Liver (tissue), 9 donors: Measurements from ENCODE around the gene VEGFB. TPM values are rescaled to one million over a fixed set of nuclear protein-coding genes. Genes with fewer than 3 reads are reported as not detected.

ENCODE experiments used
- DNase-seq: peaks from one replicate; pipeline ENCODE4 v3.0.0-alpha.2; 2017; ENCODE audit warnings: low spot score
- H3K27ac ChIP-seq, 2 donors: one replicate each; pipeline ENCODE4 v1.7.0; 2013; ENCODE audit warnings: inconsistent platforms in 2 of 2, low read length in 2 of 2, control low read depth in 1 of 2, low read depth in 1 of 2, mild to moderate bottlenecking in 1 of 2
- H3K27me3 ChIP-seq, 4 donors: one replicate each; pipeline versions ENCODE4 v1.6.1 to v1.7.0; 2013; ENCODE audit warnings: low read length in 3 of 4, inconsistent platforms in 1 of 4, mild to moderate bottlenecking in 1 of 4, moderate library complexity in 1 of 4; ENCODE audit not compliant: control insufficient read depth in 4 of 4, insufficient read depth in 4 of 4
- H3K36me3 ChIP-seq, 4 donors: one replicate each; pipeline versions ENCODE4 v1.6.1 to v1.7.0; 2013; ENCODE audit warnings: low read length in 3 of 4, mild to moderate bottlenecking in 3 of 4, low read depth in 1 of 4, moderate library complexity in 1 of 4; ENCODE audit not compliant: control insufficient read depth in 4 of 4, insufficient read depth in 3 of 4
- H3K4me1 ChIP-seq, 4 donors: one replicate each; pipeline versions ENCODE4 v1.6.1 to v1.7.0; 2013; ENCODE audit warnings: low read length in 3 of 4, mild to moderate bottlenecking in 3 of 4, moderate library complexity in 1 of 4; ENCODE audit not compliant: control insufficient read depth in 4 of 4, insufficient read depth in 4 of 4
- H3K4me3 ChIP-seq, 3 donors: one replicate each; pipeline versions ENCODE4 v1.6.1 to v1.7.0; 2013; ENCODE audit warnings: low read length in 3 of 3, control low read depth in 1 of 3, low read depth in 1 of 3, mild to moderate bottlenecking in 1 of 3
- H3K9ac ChIP-seq, 2 donors: one replicate each; pipeline ENCODE4 v1.7.0; 2013; ENCODE audit warnings: low read length in 2 of 2, mild to moderate bottlenecking in 2 of 2, moderate library complexity in 2 of 2, control low read depth in 1 of 2, low read depth in 1 of 2
- H3K9me3 ChIP-seq, 4 donors: one replicate each; pipeline versions ENCODE4 v1.6.1 to v1.7.0; 2013; ENCODE audit warnings: low read length in 3 of 4; ENCODE audit not compliant: control insufficient read depth in 4 of 4
- ATF3 ChIP-seq: IDR thresholded peaks from 2 replicates; pipeline ENCODE4 v1.6.1; 2016; ENCODE audit warnings: antibody characterized with exemption
- EGR1 ChIP-seq, 2 donors: IDR thresholded peaks; 2 replicates each; pipeline ENCODE4 v1.6.1; 2016 to 2018; ENCODE audit warnings: antibody characterized with exemption in 2 of 2, low read depth in 2 of 2
- FOXA1 ChIP-seq: IDR thresholded peaks from 2 replicates; pipeline ENCODE4 v1.6.1; 2016; ENCODE audit warnings: antibody characterized with exemption
- FOXA2 ChIP-seq: IDR thresholded peaks from 2 replicates; pipeline ENCODE4 v1.6.1; 2016; ENCODE audit warnings: antibody characterized with exemption
- GABPA ChIP-seq, 2 donors: IDR thresholded peaks in 1 of 2; conservative IDR thresholded peaks in 1 of 2; 2 replicates each; pipeline ENCODE4 v1.6.1; 2016; ENCODE audit warnings: antibody characterized with exemption in 2 of 2, mild to moderate bottlenecking in 1 of 2, moderate library complexity in 1 of 2
- HNF4G ChIP-seq: IDR thresholded peaks from 2 replicates; pipeline ENCODE4 v1.6.1; 2016; ENCODE audit warnings: antibody characterized with exemption
- JUND ChIP-seq, 2 donors: IDR thresholded peaks; 2 replicates each; pipeline ENCODE4 v1.6.1; 2016; ENCODE audit warnings: antibody characterized with exemption in 2 of 2
- MAX ChIP-seq: IDR thresholded peaks from 2 replicates; pipeline ENCODE4 v1.6.1; 2016; ENCODE audit warnings: antibody characterized with exemption
- NR2F2 ChIP-seq: IDR thresholded peaks from 2 replicates; pipeline ENCODE4 v1.6.1; 2016; ENCODE audit warnings: antibody characterized with exemption
- REST ChIP-seq: IDR thresholded peaks from 2 replicates; pipeline ENCODE4 v1.6.1; 2016; ENCODE audit warnings: antibody characterized with exemption, mild to moderate bottlenecking
- RXRA ChIP-seq, 2 donors: IDR thresholded peaks; 2 replicates each; pipeline ENCODE4 v1.6.1; 2017 to 2018; ENCODE audit warnings: antibody characterized with exemption in 2 of 2, mild to moderate bottlenecking in 1 of 2
- TAF1 ChIP-seq: conservative IDR thresholded peaks from 2 replicates; pipeline ENCODE4 v1.6.1; 2016; ENCODE audit warnings: antibody characterized with exemption, mild to moderate bottlenecking
- YY1 ChIP-seq: IDR thresholded peaks from 2 replicates; pipeline ENCODE4 v1.6.1; 2016; ENCODE audit warnings: antibody characterized with exemption, mild to moderate bottlenecking
- WGBS: extraction: QIAGEN DNeasy Blood & Tissue Kit; methylation state at CpG from one replicate; pipeline ENCODE4 v1.1.7; 2013; 5-methylcytosine and 5-hydroxymethylcytosine counted together
- polyA plus RNA-seq, 2 donors: library from polyadenylated mRNA; stranded (reverse) in 1 of 2; unstranded in 1 of 2; fragments of 200-250 nt in 1 of 2; fragments of >200 nt in 1 of 2; fragmentation: Nextera tagmentation in 1 of 2; extraction: Ambion mirVana in 1 of 2; gene quantifications; one replicate each; pipeline versions ENCODE4 v1.2.1 to v1.2.3, GENCODE V29; 2013 to 2015
- total RNA-seq, 2 donors: library from RNA; depleted of rRNA; stranded (reverse); fragments of >200 nt; gene quantifications; one replicate each; pipeline ENCODE4 v1.2.3, GENCODE V29; 2014
- donor health status: healthy.
- donor health status: healthy.
- donor health status: healthy.
- donor health status: healthy.
- donor health status: healthy.

Gene VEGFB
- total and polyA plus RNA-seq, 4 donors, result 3.6 to 17.3 (median 10.7) TPM

- WGBS, result 21% methylated on average over 26 of the region's 26 CpGs
- Histone ChIP-seq H3K27me3 (no peaks in the 10 kb centered on the region), H3K36me3 (peaks cover 0 to 14% (median 6%) of the 10 kb centered on the region in 4 donors), H3K9ac (peak overlapping the region; percentile 14 to 89), H3K4me1 (peaks cover 14 to 47% (median 30%) of the 10 kb centered on the region in 4 donors), H3K27ac (peak overlapping the region; percentile 52 to 92), H3K4me3 (peak overlapping the region; percentile 51 to 97 (median 67)), H3K9me3 (no peaks in the 10 kb centered on the region)
- TF ChIP-seq RXRA (IDR thresholded peaks at IDR 0.05) (peak in 1 of 2 donors; percentile 24), JUND (IDR thresholded peaks at IDR 0.05) (no peak), YY1 (no peak)
- DNase-seq, result no peak
Observed at GRCh38 chr11:64226507-64227051, 7.8 kb upstream of the VEGFB start.

- no peak for DNase-seq
- Histone ChIP-seq H3K4me3 (peak overlapping the region in 1 of 3 donors; percentile 51), H3K27ac (no peak overlapping the region), H3K4me1 (peaks cover 14 to 47% (median 30%) of the 10 kb centered on the region in 4 donors), H3K9me3 (no peaks in the 10 kb centered on the region), H3K36me3 (peaks cover 0 to 14% (median 6%) of the 10 kb centered on the region in 4 donors), H3K27me3 (no peaks in the 10 kb centered on the region), H3K9ac (peak overlapping the region in 1 of 2 donors; percentile 89)
- TF ChIP-seq RXRA (IDR thresholded peaks at IDR 0.05) (no peak), EGR1 (IDR thresholded peaks at IDR 0.05; ENCODE audit: low read depth in 2 of 2) (no peak), JUND (IDR thresholded peaks at IDR 0.05) (no peak), MAX (no peak), FOXA2 (no peak), NR2F2 (no peak), GABPA (IDR thresholded peaks at IDR 0.05 in 1 of 2, conservative IDR thresholded peaks at IDR 0.05 in 1 of 2) (no peak), YY1 (no peak), TAF1 (no peak)
- 88% methylated on average over 3 of the region's 3 CpGs for WGBS
Observed at GRCh38 chr11:64227405-64227956, 6.9 kb upstream of the VEGFB start.

GRCh38 chr11:64229090-64229743 lies 5.2 kb upstream of the VEGFB start:
- Histone ChIP-seq H3K4me3 (no peak overlapping the region), H3K27ac (peak overlapping the region in 1 of 2 donors; percentile 92), H3K9me3 (no peaks in the 10 kb centered on the region), H3K9ac (no peak overlapping the region), H3K36me3 (peaks cover 0 to under 1% (median 0%) of the 10 kb centered on the region in 4 donors), H3K27me3 (no peaks in the 10 kb centered on the region), H3K4me1 (peaks cover 17 to 56% (median 34%) of the 10 kb centered on the region in 4 donors)
- no peak for TF ChIP-seq FOXA1
- TF ChIP-seq HNF4G, result no peak
- TF ChIP-seq ATF3, result no peak
- no peak for TF ChIP-seq REST
- DNase-seq, result no peak
- WGBS, result 90% methylated on average over 12 of the region's 12 CpGs
